K562 (cell line): Measurements from ENCODE around the gene SAMD4A. TPM values are rescaled to one million over a fixed set of nuclear protein-coding genes. Genes with fewer than 3 reads are reported as not detected.

Experiments
- ATAC-seq: fragments of 200-7000 bp; cut with Tn5 transposase; 3 replicates; pipeline ENCODE4 v1.9.1; 2020; ENCODE audit warnings: moderate library complexity
- BruUV-seq: library from RNA; stranded (reverse); fragments of 400-500 nt; replicated peaks from 2 replicates; lab custom pipeline; 2021; lab: Mats Ljungman, UMichigan
- CTCF ChIA-PET: fragments of 300-600 bp; formaldehyde crosslinking; extraction: SDS; loops from one replicate; lab custom pipeline; 2021; ENCODE audit warnings: low intra/inter-chr PET ratio; lab: Yijun Ruan, JAX
- POLR2A ChIA-PET: fragments of 300-600, 350-650 bp; sonication (Branson Sonifier 250); formaldehyde crosslinking; extraction: SDS; loops from one replicate; lab custom pipeline; 2021; ENCODE audit warnings: antibody characterized with exemption, inconsistent platforms; lab: Yijun Ruan, JAX
- DNase-seq, 4 experiments: peaks; one replicate each; pipeline versions ENCODE4 v3.0.0 to v3.0.0-alpha.2; 2011 to 2018; ENCODE audit warnings: low spot score in 3 of 4, mixed read lengths in 3 of 4; ENCODE audit errors: extremely low read depth in 1 of 4
- FAIRE-seq: peaks from 2 replicates; lab custom pipeline; 2011; peaks lifted over from hg19 to GRCh38; lab: Jason Lieb, UNC
- H2AFZ ChIP-seq: 2 replicates; pipeline ENCODE4 v1.6.0; 2011; ENCODE audit warnings: low read depth, low read length, control low read depth, inconsistent platforms
- H3K27ac ChIP-seq: fragments of 200-600 bp; 3 replicates; pipeline ENCODE4 v1.8.0; 2011; ENCODE audit warnings: low read depth, mild to moderate bottlenecking, control low read depth, inconsistent platforms, low read length, moderate library complexity, mixed read lengths; ENCODE audit errors: extremely low read depth
- H3K27me3 ChIP-seq, 2 experiments: fragments of 300-600 bp in 1 of 2; 2 replicates in 1 of 2; 3 replicates in 1 of 2; pipeline versions ENCODE4 v1.6.0 to v1.8.0; 2011; ENCODE audit warnings: inconsistent platforms in 2 of 2, low read length in 2 of 2, mild to moderate bottlenecking in 1 of 2, mixed read lengths in 1 of 2, moderate library complexity in 1 of 2; ENCODE audit not compliant: control insufficient read depth in 2 of 2, insufficient read depth in 2 of 2
- H3K36me3 ChIP-seq: fragments of 300-600 bp; 3 replicates; pipeline ENCODE4 v1.8.0; 2011; ENCODE audit warnings: mild to moderate bottlenecking, low read length, inconsistent platforms; ENCODE audit not compliant: control insufficient read depth, insufficient read depth
- H3K4me1 ChIP-seq, 2 experiments: fragments of 200-600 bp in 1 of 2; replicated peaks in 1 of 2; 2 replicates in 1 of 2; 3 replicates in 1 of 2; pipeline versions ENCODE4 v1.5.1 to v1.8.0; 2011; ENCODE audit warnings: inconsistent platforms in 2 of 2, low read length in 2 of 2, mild to moderate bottlenecking in 1 of 2, mixed read lengths in 1 of 2, moderate library complexity in 1 of 2; ENCODE audit not compliant: control insufficient read depth in 2 of 2, insufficient read depth in 2 of 2
- H3K4me2 ChIP-seq: 2 replicates; pipeline ENCODE4 v1.6.1; 2011; ENCODE audit warnings: low read length, control low read depth, inconsistent platforms, mixed read lengths; ENCODE audit not compliant: insufficient read depth
- H3K4me3 ChIP-seq: fragments of 200-600 bp; sonication (generic), shearing (Covaris generic); 2 replicates; pipeline ENCODE4 v1.5.1; 2016; ENCODE audit warnings: control low read depth, inconsistent platforms
- H3K79me2 ChIP-seq: fragments of 200-600 bp; 3 replicates; pipeline ENCODE4 v1.8.0; 2011; ENCODE audit warnings: low read length, inconsistent platforms; ENCODE audit not compliant: control insufficient read depth, insufficient read depth
- H3K9ac ChIP-seq, 2 experiments: 2 replicates each; pipeline versions ENCODE4 v1.6.0 to v1.6.1; 2011; ENCODE audit warnings: low read depth in 2 of 2, low read length in 2 of 2, control low read depth in 1 of 2, inconsistent platforms in 1 of 2, mild to moderate bottlenecking in 1 of 2, mixed read lengths in 1 of 2; ENCODE audit not compliant: insufficient read depth in 1 of 2
- H3K9me1 ChIP-seq: one replicate; pipeline ENCODE4 v1.6.0; 2011; ENCODE audit warnings: inconsistent platforms, mild to moderate bottlenecking, low read length, moderate library complexity; ENCODE audit not compliant: control insufficient read depth, insufficient read depth
- H3K9me3 ChIP-seq: replicated peaks from 2 replicates; pipeline ENCODE4 v1.5.1; 2011; ENCODE audit warnings: low read depth, low read length, inconsistent platforms; ENCODE audit not compliant: control insufficient read depth, insufficient read depth
- H4K20me1 ChIP-seq: replicated peaks from 2 replicates; pipeline ENCODE4 v1.6.1; 2011; ENCODE audit warnings: low read length, inconsistent platforms, mixed read lengths; ENCODE audit not compliant: control insufficient read depth, insufficient read depth
- TCF15 ChIP-seq: fragments of 250-450 bp; sonication (Bioruptor Pico); IDR thresholded peaks from 2 replicates; pipeline ENCODE4 v1.8.0; 2022; ENCODE audit warnings: moderate library complexity, mild to moderate bottlenecking, inconsistent platforms
- TGIF2 ChIP-seq: sonication (generic); formaldehyde crosslinking; IDR thresholded peaks from 2 replicates; pipeline ENCODE4 v1.8.1; 2022; ENCODE audit warnings: mild to moderate bottlenecking, missing genetic modification reagents, moderate library complexity
- THAP7 ChIP-seq: fragments of 250-450 bp; sonication (Bioruptor Pico); IDR thresholded peaks from 2 replicates; pipeline ENCODE4 v1.5.0; 2021
- ZBTB33 ChIP-seq: sonication (generic); formaldehyde crosslinking; IDR thresholded peaks from 2 replicates; pipeline ENCODE4 v1.8.1; 2023; ENCODE audit warnings: mild to moderate bottlenecking, missing genetic modification reagents
- ZNF140 ChIP-seq: fragments of 250-450 bp; sonication (Bioruptor Pico); IDR thresholded peaks from 2 replicates; pipeline ENCODE4 v1.8.0; 2021; ENCODE audit warnings: moderate library complexity, mild to moderate bottlenecking, inconsistent platforms
- WGBS: fragments of 100-300 bp; shearing (Covaris generic); methylation state at CpG from one replicate; pipeline ENCODE4 v1.1.6; 2016; ENCODE audit warnings: low coverage, mixed read lengths; ENCODE audit not compliant: insufficient coverage; ENCODE audit errors: missing lambda C conversion rate; 5-methylcytosine and 5-hydroxymethylcytosine counted together
- in situ Hi-C: fragments of 300-500 bp; cut with MboI; formaldehyde crosslinking; loops from 4 replicates; pipeline ENCODE4 v1.15.0; 2018; ENCODE audit warnings: inconsistent platforms, mixed read lengths
- intact Hi-C: fragments of 100-400 bp; cut with micrococcal nuclease; formaldehyde crosslinking; loops from 2 replicates; pipeline ENCODE4 v1.14.2; 2022
- polyA plus RNA-seq, 8 experiments: library from polyadenylated mRNA; depleted of rRNA in 4 of 8; stranded (reverse) in 5 of 8; unstranded in 3 of 8; fragments of >200 nt; fragmentation: Nextera tagmentation in 2 of 8; fragmentation: Illumina TruSeq in 1 of 8; extraction: Ambion mirVana in 2 of 8; extraction: Trizol in 1 of 8; gene quantifications; 2 replicates each; pipeline versions ENCODE4 v1.2.1 to v1.2.3, GENCODE V29; 2011 to 2014; ENCODE audit warnings: inconsistent platforms in 1 of 8, missing spikeins in 1 of 8
- total RNA-seq, 7 experiments: library from RNA; depleted of rRNA in 6 of 7; stranded (reverse); fragments of >200 nt in 6 of 7; fragmentation: Illumina TruSeq in 2 of 7; extraction: Trizol in 2 of 7; gene quantifications; 2 replicates each; pipeline versions ENCODE4 v1.2.1 to v1.2.3, GENCODE V29; 2011 to 2021; ENCODE audit warnings: low replicate concordance in 1 of 7

Gene SAMD4A
- total and polyA plus RNA-seq, 9 of the 15 experiments (the other 6 are each of a cell fraction or from before 2014, with no cell fraction given), result 0.66 to 6.8 (median 3.3) TPM

GRCh38 chr14:54804538-54805041 is 237.7 kb downstream of the SAMD4A start:
- ATAC-seq (no peak), FAIRE-seq (no peak), DNase-seq (no peak)
- no peaks in the 10 kb centered on the region for H3K9me1 ChIP-seq
- H4K20me1 ChIP-seq, result no peaks in the 10 kb centered on the region
- no peaks in the 10 kb centered on the region for H3K79me2 ChIP-seq
- peaks cover 0 to 8% of the 10 kb centered on the region in 2 experiments; a peak in 2 of 5 replicates for H3K27me3 ChIP-seq
- intact Hi-C loops, result no loop called here
- H3K9ac ChIP-seq, result no peak overlapping the region; a peak in 1 of 4 replicates
- no peak overlapping the region for H3K27ac ChIP-seq
- H3K4me3 ChIP-seq, result no peak overlapping the region
- no peaks in the 10 kb centered on the region for H3K9me3 ChIP-seq
- no peaks in the 10 kb centered on the region for H3K36me3 ChIP-seq
- TF ChIP-seq ZBTB33, result no peak
- TF ChIP-seq ZNF140, result no peak
- TF ChIP-seq THAP7 (CRISPR knock-in tag), result no peak
- no peak for TF ChIP-seq TGIF2 (CRISPR knock-in tag)
- TF ChIP-seq TCF15 (CRISPR knock-in tag), result no peak
- ChIA-PET POLR2A (interaction anchor here (0.6 to 1.3 kb wide), 3 partner anchors 9 to 1249 kb away, joined by 3 to 5 read pairs (median 3); no protein-coding TSS in a partner anchor), CTCF (interaction anchor here (0.6 kb wide), 1 partner anchor 241 kb away, joined by 3 read pairs; no protein-coding TSS in a partner anchor)
- BruUV-seq, result no TSS peak
- in situ Hi-C loops, result loop anchor here (10.0 kb wide), 1 partner anchor 250 kb away; no protein-coding TSS in a partner anchor
- H3K4me1 ChIP-seq, result peaks cover 0 to 3% of the 10 kb centered on the region in 2 experiments; a peak in 3 of 5 replicates
- WGBS, result 52% methylated on average over 16 of the region's 16 CpGs
- H3K4me2 ChIP-seq, result no peak overlapping the region
- H2AFZ ChIP-seq, result no peak overlapping the region
